Gastrocnemius medialis (tissue), 4 donors: Measurements from ENCODE around the gene ENG. TPM values are rescaled to one million over a fixed set of nuclear protein-coding genes. Genes with fewer than 3 reads are reported as not detected.
A peak's percentile ranks its signal among the peaks of the same experiment; 100 is the strongest.

Source experiments
- ATAC-seq, 2 donors: fragments of 150-250 bp; one replicate each; pipeline ENCODE4 v1.9.1; 2016
- DNase-seq, 2 donors: peaks; one replicate each; pipeline ENCODE4 v3.0.0-alpha.2; 2019
- H3K27ac ChIP-seq, 4 donors: fragments of 200-600 bp; sonication (generic); 1 replicate in 1 of 4; 2 replicates in 3 of 4; pipeline ENCODE4 v1.5.1; 2016 to 2018; ENCODE audit warnings: mild to moderate bottlenecking in 2 of 4, moderate library complexity in 1 of 4
- H3K27me3 ChIP-seq, 3 donors: fragments of 200-600 bp; sonication (generic) in 2 of 3; 1 replicate in 1 of 3; 2 replicates in 2 of 3; pipeline versions ENCODE4 v1.5.1 to v1.6.0; 2016 to 2019; ENCODE audit warnings: mild to moderate bottlenecking in 1 of 3, moderate library complexity in 1 of 3
- H3K36me3 ChIP-seq, 2 donors: fragments of 200-600 bp; sonication (generic) in 1 of 2; one replicate each; pipeline ENCODE4 v1.5.1; 2017 to 2018
- H3K4me1 ChIP-seq, 2 donors: fragments of 200-600 bp; sonication (generic) in 1 of 2; one replicate each; pipeline ENCODE4 v1.5.1; 2016 to 2017; ENCODE audit warnings: mild to moderate bottlenecking in 2 of 2
- H3K4me3 ChIP-seq, 4 donors: fragments of 200-600 bp; sonication (generic) in 3 of 4; 1 replicate in 1 of 4; 2 replicates in 3 of 4; pipeline ENCODE4 v1.5.1; 2016 to 2019; ENCODE audit warnings: mild to moderate bottlenecking in 2 of 4
- H3K9me3 ChIP-seq, 3 donors: fragments of 200-600 bp; sonication (generic) in 2 of 3; 1 replicate in 1 of 3; 2 replicates in 2 of 3; pipeline ENCODE4 v1.5.1; 2016 to 2019
- CTCF ChIP-seq, 5 experiments: fragments of 450-650 bp in 3 of 5; fragments of 200-600 bp in 2 of 5; sonication (generic) in 2 of 5; IDR thresholded peaks in 4 of 5; conservative IDR thresholded peaks in 1 of 5; 1 replicate in 4 of 5; 2 replicates in 1 of 5; pipeline ENCODE4 v1.5.1; 2016 to 2019; ENCODE audit warnings: antibody characterized with exemption in 5 of 5, mild to moderate bottlenecking in 3 of 5, moderate library complexity in 3 of 5
- POLR2A ChIP-seq, 2 donors: fragments of 450-650 bp; IDR thresholded peaks; one replicate each; pipeline ENCODE4 v1.6.1; 2017; ENCODE audit warnings: antibody characterized with exemption in 2 of 2, mild to moderate bottlenecking in 2 of 2, moderate library complexity in 2 of 2
- in situ Hi-C, 4 donors: fragments of 200-750 bp; cut with MboI; loops; one replicate each; pipeline versions ENCODE4 v1.15.0 to v1.8.0; 2017; ENCODE audit warnings: low sequenced_read_pairs in 4 of 4
- intact Hi-C: fragments of 100-400 bp; cut with DNase I; formaldehyde crosslinking; loops from one replicate; pipeline ENCODE4 v1.15.1; 2023; ENCODE audit warnings: low total_unique reads
- total RNA-seq, 4 donors: library from RNA; depleted of rRNA; stranded (reverse); fragments of >200 nt; gene quantifications; one replicate each; pipeline versions ENCODE4 v1.1.0 to v1.2.3, GENCODE V29; 2016

The ENG gene
- total RNA-seq, 4 donors from 2014 or later, result 27.4 to 49.8 (median 32.6) TPM

- peaks cover 0 to 9% of the 10 kb centered on the region in 2 donors for H3K36me3 ChIP-seq
- peaks cover 47 to 48% of the 10 kb centered on the region in 2 donors for H3K4me1 ChIP-seq
- H3K4me3 ChIP-seq, result peak overlapping the region; percentile 60 to 74 (median 68)
- in situ Hi-C loops (no loop called here), intact Hi-C loops (loop anchor here (1.0 to 5.0 kb wide), 6 partner anchors 20 to 290 kb away; partner anchors contain the start of genes CDK9, FPGS and ST6GALNAC4)
- H3K9me3 ChIP-seq, result no peaks in the 10 kb centered on the region
- no peaks in the 10 kb centered on the region for H3K27me3 ChIP-seq
- ATAC-seq (peak; percentile 41), DNase-seq (peak in 1 of 2 donors; percentile 61)
- H3K27ac ChIP-seq, result peak overlapping the region; percentile 86 to 96 (median 91)
- TF ChIP-seq CTCF (IDR thresholded peaks at IDR 0.05 in 4 of 5, conservative IDR thresholded peaks at IDR 0.05 in 1 of 5) (no peak), POLR2A (IDR thresholded peaks at IDR 0.05) (no peak)
Measured at GRCh38 chr9:127876764-127877562, 22.5 kb upstream of the ENG start.

GRCh38 chr9:127876026-127876763 is 21.7 kb upstream of the ENG start:
- no peak for TF ChIP-seq CTCF (IDR thresholded peaks at IDR 0.05 in 4 of 5, conservative IDR thresholded peaks at IDR 0.05 in 1 of 5)
- TF ChIP-seq POLR2A (IDR thresholded peaks at IDR 0.05), result no peak
- H3K4me3 ChIP-seq, result peak overlapping the region; percentile 60 to 74 (median 68)
- H3K27ac ChIP-seq, result peak overlapping the region; percentile 86 to 96 (median 91)
- in situ Hi-C loops (no loop called here), intact Hi-C loops (loop anchor here (2.0 to 5.0 kb wide), 5 partner anchors 41 to 289 kb away; partner anchors contain the start of genes CDK9, FPGS and ST6GALNAC4)
- peaks cover 47 to 48% of the 10 kb centered on the region in 2 donors for H3K4me1 ChIP-seq
- no peaks in the 10 kb centered on the region for H3K9me3 ChIP-seq
- ATAC-seq (peak in 1 of 2 donors; percentile 10), DNase-seq (peak in 1 of 2 donors; percentile 69)
- peaks cover 0 to 17% of the 10 kb centered on the region in 2 donors for H3K36me3 ChIP-seq
- H3K27me3 ChIP-seq, result no peaks in the 10 kb centered on the region

- ATAC-seq, result no peak
- H3K36me3 ChIP-seq, result peaks cover 0 to 25% of the 10 kb centered on the region in 2 donors
- H3K27me3 ChIP-seq, result no peaks in the 10 kb centered on the region
- intact Hi-C loops, result loop anchor here (5.0 kb wide), 3 partner anchors 88 to 288 kb away; partner anchors contain the start of gene CDK9
- DNase-seq, result peak in 1 of 2 donors; percentile 14
- H3K27ac ChIP-seq, result peak overlapping the region; percentile 86 to 96 (median 91)
- H3K4me1 ChIP-seq, result peaks cover 47 to 48% of the 10 kb centered on the region in 2 donors
- H3K4me3 ChIP-seq, result peak overlapping the region; percentile 60 to 74 (median 68)
- no peak for TF ChIP-seq POLR2A (IDR thresholded peaks at IDR 0.05)
- no peak for TF ChIP-seq CTCF (IDR thresholded peaks at IDR 0.05 in 4 of 5, conservative IDR thresholded peaks at IDR 0.05 in 1 of 5)
- H3K9me3 ChIP-seq, result no peaks in the 10 kb centered on the region
- in situ Hi-C loops, result no loop called here
Measured at GRCh38 chr9:127875306-127875966, 21.0 kb upstream of the ENG start.
